OCI-LY1 (cell line): ENCODE results near the gene SLC7A6OS.
A peak's percentile ranks its signal among the peaks of the same experiment; 100 is the strongest.

Experiments used
- H2AFZ ChIP-seq: fragments of 200-600 bp; sonication (generic), shearing (Covaris generic); 2 replicates; pipeline ENCODE4 v1.6.0; 2014; ENCODE audit warnings: antibody characterized with exemption, mild to moderate bottlenecking, low read length
- H3F3A ChIP-seq: fragments of 200-600 bp; sonication (generic), shearing (Covaris generic); 2 replicates; pipeline ENCODE4 v1.6.0; 2014; ENCODE audit warnings: mild to moderate bottlenecking, antibody characterized with exemption, low read length, moderate library complexity; ENCODE audit not compliant: insufficient read depth
- H3K27ac ChIP-seq: fragments of 200-600 bp; sonication (generic); 2 replicates; pipeline ENCODE4 v1.5.1; 2014; ENCODE audit warnings: low read length, mixed run types, mild to moderate bottlenecking, low read depth; ENCODE audit not compliant: poor library complexity, severe bottlenecking
- H3K27me3 ChIP-seq: fragments of 200-600 bp; sonication (generic); 2 replicates; pipeline ENCODE4 v1.6.0; 2014; ENCODE audit warnings: antibody characterized with exemption, mild to moderate bottlenecking, low read length, moderate library complexity; ENCODE audit not compliant: insufficient read depth
- H3K36me3 ChIP-seq: fragments of 200-600 bp; sonication (generic); 2 replicates; pipeline ENCODE4 v1.6.1; 2014; ENCODE audit warnings: mild to moderate bottlenecking, antibody characterized with exemption, low read length, moderate library complexity, mixed read lengths; ENCODE audit not compliant: insufficient read depth
- H3K4me1 ChIP-seq: fragments of 200-600 bp; sonication (generic); 2 replicates; pipeline ENCODE4 v1.5.1; 2014; ENCODE audit warnings: mild to moderate bottlenecking, low read length, moderate library complexity; ENCODE audit not compliant: insufficient read depth, severe bottlenecking
- H3K4me2 ChIP-seq: fragments of 200-600 bp; sonication (generic), shearing (Covaris generic); 2 replicates; pipeline ENCODE4 v1.6.1; 2014; ENCODE audit warnings: low read length
- H3K4me3 ChIP-seq: fragments of 200-600 bp; sonication (generic); 2 replicates; pipeline ENCODE4 v1.5.1; 2014; ENCODE audit warnings: low read length, low read depth, mild to moderate bottlenecking, mixed read lengths; ENCODE audit not compliant: poor library complexity, severe bottlenecking
- H3K79me2 ChIP-seq: fragments of 200-600 bp; shearing (Covaris generic); 2 replicates; pipeline ENCODE4 v1.6.1; 2016; ENCODE audit warnings: mixed run types, low read length, mixed read lengths; ENCODE audit not compliant: insufficient read depth
- H3K9ac ChIP-seq: fragments of 200-600 bp; sonication (generic), shearing (Covaris generic); 2 replicates; pipeline ENCODE4 v1.6.1; 2014; ENCODE audit warnings: mild to moderate bottlenecking, low read length, mixed read lengths
- H3K9me2 ChIP-seq: fragments of 200-600 bp; sonication (generic), shearing (Covaris generic); 2 replicates; pipeline ENCODE4 v1.6.1; 2014; ENCODE audit warnings: low read depth, mild to moderate bottlenecking, low read length, mixed read lengths
- H3K9me3 ChIP-seq: fragments of 200-600 bp; shearing (Covaris generic); 2 replicates; pipeline ENCODE4 v1.6.1; 2014; ENCODE audit warnings: low read length, mixed read lengths
- H4K20me1 ChIP-seq: fragments of 200-600 bp; sonication (generic), shearing (Covaris generic); 2 replicates; pipeline ENCODE4 v1.6.0; 2016; ENCODE audit warnings: mild to moderate bottlenecking, low read length; ENCODE audit not compliant: insufficient read depth
- CTCF ChIP-seq: fragments of 200-600 bp; sonication (generic), shearing (Covaris generic); IDR thresholded peaks from 2 replicates; pipeline ENCODE4 v1.5.1; 2017; ENCODE audit warnings: mild to moderate bottlenecking, antibody characterized with exemption, low read length, moderate library complexity, mixed read lengths
- EZH2 ChIP-seq: fragments of 200-600 bp; sonication (generic), shearing (Covaris generic); IDR thresholded peaks from 2 replicates; pipeline ENCODE4 v1.8.0; 2017; ENCODE audit warnings: borderline replicate concordance, mixed run types, mild to moderate bottlenecking, antibody characterized with exemption, low read length, moderate library complexity, mixed read lengths

SLC7A6OS gene

GRCh38 chr16:68310437-68310773 is 341 bp downstream of the SLC7A6OS start:
- H3K4me3 ChIP-seq: peak overlapping the region; percentile 83
- peaks cover 29% of the 10 kb centered on the region for H3K79me2 ChIP-seq
- no peaks in the 10 kb centered on the region for H4K20me1 ChIP-seq
- H3K9me3 ChIP-seq: no peaks in the 10 kb centered on the region
- H3K4me2 ChIP-seq: peak overlapping the region; percentile 92
- no peaks in the 10 kb centered on the region for H3F3A ChIP-seq
- H3K27me3 ChIP-seq: no peaks in the 10 kb centered on the region
- H3K36me3 ChIP-seq: peaks cover 49% of the 10 kb centered on the region
- no peak for TF ChIP-seq EZH2
- TF ChIP-seq CTCF: no peak
- no peaks in the 10 kb centered on the region for H3K9me2 ChIP-seq
- peaks cover 36% of the 10 kb centered on the region for H3K4me1 ChIP-seq
- H2AFZ ChIP-seq: no peak overlapping the region
- H3K9ac ChIP-seq: peak overlapping the region; percentile 82
- peak overlapping the region; percentile 61 for H3K27ac ChIP-seq

- Histone ChIP-seq H3F3A (no peaks in the 10 kb centered on the region), H3K79me2 (peaks cover 29% of the 10 kb centered on the region), H3K27ac (peak overlapping the region; percentile 61), H3K9ac (peak overlapping the region; percentile 82), H3K27me3 (no peaks in the 10 kb centered on the region), H3K9me2 (no peaks in the 10 kb centered on the region), H3K4me3 (peak overlapping the region; percentile 83), H3K36me3 (peaks cover 51% of the 10 kb centered on the region), H4K20me1 (no peaks in the 10 kb centered on the region), H3K4me2 (peak overlapping the region; percentile 92), H2AFZ (no peak overlapping the region), H3K4me1 (peaks cover 36% of the 10 kb centered on the region), H3K9me3 (no peaks in the 10 kb centered on the region)
- no peak for TF ChIP-seq EZH2
- TF ChIP-seq CTCF: no peak
Observed at GRCh38 chr16:68309799-68310198, 947 bp downstream of the SLC7A6OS start.

- no peak overlapping the region for H2AFZ ChIP-seq
- H3K79me2 ChIP-seq: peaks cover 12% of the 10 kb centered on the region; the same call in 1 of the 2 replicates
- H3K36me3 ChIP-seq: peaks cover 72% of the 10 kb centered on the region
- no peaks in the 10 kb centered on the region for H3K9me3 ChIP-seq
- H3K27me3 ChIP-seq: no peaks in the 10 kb centered on the region
- H3K9me2 ChIP-seq: no peaks in the 10 kb centered on the region
- peaks cover 14% of the 10 kb centered on the region for H3K4me1 ChIP-seq
- peaks cover 3% of the 10 kb centered on the region; the same call in 1 of the 2 replicates for H3F3A ChIP-seq
- TF ChIP-seq CTCF (no peak), EZH2 (no peak)
- H3K9ac ChIP-seq: no peak overlapping the region
- no peak overlapping the region for H3K27ac ChIP-seq
- no peak overlapping the region for H3K4me2 ChIP-seq
- H4K20me1 ChIP-seq: no peaks in the 10 kb centered on the region
- H3K4me3 ChIP-seq: no peak overlapping the region
Observed at GRCh38 chr16:68306633-68307032, 4.1 kb downstream of the SLC7A6OS start.
